ENCODE data around the gene MPZL1. TPM values are rescaled to one million over a fixed set of nuclear protein-coding genes. Genes with fewer than 3 reads are reported as not detected.

Gene MPZL1
- total RNA-seq, 1 donor from 2014 or later = 133 TPM

DNA sequence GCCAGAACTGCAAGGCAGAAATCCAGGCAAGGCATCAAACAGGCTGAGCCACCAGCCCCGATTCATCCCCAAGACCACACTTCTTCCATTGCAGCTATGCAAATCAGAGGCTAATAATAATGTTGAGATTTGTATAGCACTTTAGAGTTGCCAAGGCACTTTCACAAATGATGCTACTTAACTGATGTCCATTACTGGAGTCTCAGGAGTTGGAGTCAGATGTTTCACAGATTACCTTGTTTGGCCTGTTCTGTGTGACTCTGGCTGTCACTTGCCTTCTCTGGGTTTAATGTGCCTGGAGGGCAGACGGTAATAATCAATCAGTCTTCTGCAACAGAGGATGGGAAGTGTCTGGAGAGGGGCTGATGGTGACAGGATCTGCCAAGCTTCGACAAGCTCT lies 40.8 kb upstream of the MPZL1 start:
- DNase-seq (ENCODE audit: low spot score, unreplicated experiment) = no peak
- no peak overlapping the region for H3K27ac Mint-ChIP-seq
- H3K27me3 Mint-ChIP-seq = peaks cover 23% of the 10 kb centered on the region
- TF ChIP-seq, protein P1, sequence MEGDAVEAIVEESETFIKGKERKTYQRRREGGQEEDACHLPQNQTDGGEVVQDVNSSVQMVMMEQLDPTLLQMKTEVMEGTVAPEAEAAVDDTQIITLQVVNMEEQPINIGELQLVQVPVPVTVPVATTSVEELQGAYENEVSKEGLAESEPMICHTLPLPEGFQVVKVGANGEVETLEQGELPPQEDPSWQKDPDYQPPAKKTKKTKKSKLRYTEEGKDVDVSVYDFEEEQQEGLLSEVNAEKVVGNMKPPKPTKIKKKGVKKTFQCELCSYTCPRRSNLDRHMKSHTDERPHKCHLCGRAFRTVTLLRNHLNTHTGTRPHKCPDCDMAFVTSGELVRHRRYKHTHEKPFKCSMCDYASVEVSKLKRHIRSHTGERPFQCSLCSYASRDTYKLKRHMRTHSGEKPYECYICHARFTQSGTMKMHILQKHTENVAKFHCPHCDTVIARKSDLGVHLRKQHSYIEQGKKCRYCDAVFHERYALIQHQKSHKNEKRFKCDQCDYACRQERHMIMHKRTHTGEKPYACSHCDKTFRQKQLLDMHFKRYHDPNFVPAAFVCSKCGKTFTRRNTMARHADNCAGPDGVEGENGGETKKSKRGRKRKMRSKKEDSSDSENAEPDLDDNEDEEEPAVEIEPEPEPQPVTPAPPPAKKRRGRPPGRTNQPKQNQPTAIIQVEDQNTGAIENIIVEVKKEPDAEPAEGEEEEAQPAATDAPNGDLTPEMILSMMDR (IDR thresholded peaks at IDR 0.05; ENCODE audit: unreplicated experiment) = no peak
- H3K36me3 Mint-ChIP-seq (ENCODE audit: insufficient read depth) = no peaks in the 10 kb centered on the region
- peaks cover 2% of the 10 kb centered on the region for H3K4me1 Mint-ChIP-seq (ENCODE audit: low read depth)
- no peak overlapping the region for H3K4me3 Mint-ChIP-seq (ENCODE audit: low read depth)
- H3K9me3 Mint-ChIP-seq (ENCODE audit: low read depth) = no peaks in the 10 kb centered on the region

DNA sequence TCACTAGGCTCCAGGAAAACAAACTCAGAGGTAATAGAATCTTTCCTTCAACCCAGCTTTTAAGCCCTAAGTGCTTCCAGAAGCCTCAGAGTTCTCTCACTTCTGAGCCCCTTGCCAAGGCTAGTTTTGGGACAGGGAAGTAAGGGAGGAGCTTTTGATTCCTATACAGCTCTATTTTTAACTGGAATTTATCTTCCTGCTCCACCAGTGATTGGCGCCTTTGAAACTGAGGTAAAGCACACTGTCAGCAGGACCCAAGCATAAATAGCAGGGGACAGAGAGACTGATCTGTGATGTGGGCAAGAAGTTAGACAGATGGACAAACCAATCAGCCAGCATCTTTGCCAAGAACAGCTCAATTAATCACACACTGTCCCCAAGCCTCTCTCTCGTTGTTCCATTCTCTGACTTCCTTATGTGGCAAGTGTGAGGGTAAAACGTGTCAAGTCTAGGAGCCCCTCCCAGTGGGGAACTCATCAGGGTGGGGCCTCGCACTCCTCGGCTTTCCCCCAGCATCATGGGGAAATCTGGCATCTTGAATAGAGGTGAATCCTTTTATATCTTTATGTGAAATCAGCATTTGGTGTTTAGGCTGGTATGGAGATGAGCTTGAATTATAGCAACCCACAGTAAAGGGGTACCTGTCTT lies 40.2 kb upstream of the MPZL1 start:
- no peak overlapping the region for H3K27ac Mint-ChIP-seq
- H3K9me3 Mint-ChIP-seq (ENCODE audit: low read depth) = no peaks in the 10 kb centered on the region
- H3K4me1 Mint-ChIP-seq (ENCODE audit: low read depth) = peaks cover 2% of the 10 kb centered on the region
- peaks cover 26% of the 10 kb centered on the region for H3K27me3 Mint-ChIP-seq
- no peaks in the 10 kb centered on the region for H3K36me3 Mint-ChIP-seq (ENCODE audit: insufficient read depth)
- TF ChIP-seq, protein P1 (IDR thresholded peaks at IDR 0.05; ENCODE audit: unreplicated experiment) = no peak
- no peak for DNase-seq (ENCODE audit: low spot score, unreplicated experiment)
- no peak overlapping the region for H3K4me3 Mint-ChIP-seq (ENCODE audit: low read depth)

DNA sequence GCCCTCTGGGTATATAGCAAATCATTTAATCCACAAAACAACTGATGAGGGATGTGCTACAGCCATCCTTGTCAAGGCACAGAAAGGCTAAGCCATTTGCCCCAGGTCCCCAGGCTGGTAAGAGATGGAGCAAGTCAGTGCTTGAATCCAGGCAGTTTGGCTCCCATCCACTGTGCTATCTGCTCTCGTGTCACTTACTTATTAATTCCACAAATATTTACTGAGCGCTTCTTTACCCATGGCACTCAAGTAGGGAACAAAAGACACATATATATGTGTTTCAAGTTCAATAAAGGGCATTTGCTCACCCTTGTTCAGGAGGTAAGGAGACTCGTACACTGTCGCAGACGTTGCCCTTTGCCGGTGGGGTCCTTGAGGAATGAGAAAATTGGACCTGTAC lies 38.6 kb upstream of the MPZL1 start:
- no peak overlapping the region for H3K4me3 Mint-ChIP-seq (ENCODE audit: low read depth)
- H3K9me3 Mint-ChIP-seq (ENCODE audit: low read depth) = no peaks in the 10 kb centered on the region
- peaks cover 28% of the 10 kb centered on the region for H3K27me3 Mint-ChIP-seq
- TF ChIP-seq, protein P1 (IDR thresholded peaks at IDR 0.05; ENCODE audit: unreplicated experiment) = no peak
- no peaks in the 10 kb centered on the region for H3K36me3 Mint-ChIP-seq (ENCODE audit: insufficient read depth)
- no peak overlapping the region for H3K27ac Mint-ChIP-seq
- peaks cover 2% of the 10 kb centered on the region for H3K4me1 Mint-ChIP-seq (ENCODE audit: low read depth)
- DNase-seq (ENCODE audit: low spot score, unreplicated experiment) = no peak

DNA sequence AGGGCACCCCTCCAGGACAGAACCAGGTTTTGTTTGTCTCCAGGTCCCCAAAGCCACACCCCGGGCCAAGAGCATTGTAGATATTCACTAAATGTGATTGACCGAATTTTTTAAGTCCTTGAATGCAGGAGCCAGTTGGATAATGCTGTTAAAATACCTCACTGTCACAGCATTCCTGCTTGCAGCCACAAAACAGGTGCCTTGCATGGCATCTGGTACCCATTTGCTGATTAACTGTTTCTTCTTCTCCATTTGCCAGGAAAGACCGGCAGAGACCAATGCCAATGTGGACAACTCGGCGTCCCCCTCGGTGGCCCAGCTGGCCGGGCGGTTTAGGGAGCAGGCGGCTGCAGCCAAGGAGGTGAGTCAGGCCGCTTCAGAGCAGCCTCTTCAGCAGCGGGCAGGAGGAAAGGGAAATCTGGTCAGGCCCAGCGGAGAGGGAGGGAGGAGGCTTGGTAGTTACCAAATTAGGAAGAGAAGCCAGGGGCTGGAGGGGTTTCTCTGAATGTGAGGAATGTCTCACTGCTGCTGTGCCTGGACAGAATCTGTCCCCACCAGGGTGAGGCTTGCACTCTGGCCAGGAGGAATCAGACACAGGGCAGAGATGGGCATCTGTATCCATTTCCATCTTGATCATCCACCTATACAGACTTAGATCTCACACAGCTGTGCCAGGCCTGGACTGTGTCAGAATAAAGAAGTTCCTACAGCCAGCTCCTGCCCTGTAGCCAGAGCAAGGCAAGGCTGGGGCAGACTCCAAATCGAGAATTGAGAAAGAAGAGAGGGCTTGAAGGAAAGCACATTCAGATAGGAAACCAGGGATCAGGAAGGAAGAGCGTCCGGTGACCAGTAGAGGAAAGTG lies 37.9 kb upstream of the MPZL1 start:
- Mint-ChIP-seq H3K27ac (no peak overlapping the region), H3K27me3 (peaks cover 28% of the 10 kb centered on the region), H3K36me3 (ENCODE audit: insufficient read depth) (no peaks in the 10 kb centered on the region), H3K4me1 (ENCODE audit: low read depth) (peaks cover 2% of the 10 kb centered on the region), H3K9me3 (ENCODE audit: low read depth) (no peaks in the 10 kb centered on the region), H3K4me3 (ENCODE audit: low read depth) (no peak overlapping the region)
- DNase-seq (ENCODE audit: low spot score, unreplicated experiment) = no peak
- TF ChIP-seq, protein P1 (IDR thresholded peaks at IDR 0.05; ENCODE audit: unreplicated experiment) = no peak

DNA sequence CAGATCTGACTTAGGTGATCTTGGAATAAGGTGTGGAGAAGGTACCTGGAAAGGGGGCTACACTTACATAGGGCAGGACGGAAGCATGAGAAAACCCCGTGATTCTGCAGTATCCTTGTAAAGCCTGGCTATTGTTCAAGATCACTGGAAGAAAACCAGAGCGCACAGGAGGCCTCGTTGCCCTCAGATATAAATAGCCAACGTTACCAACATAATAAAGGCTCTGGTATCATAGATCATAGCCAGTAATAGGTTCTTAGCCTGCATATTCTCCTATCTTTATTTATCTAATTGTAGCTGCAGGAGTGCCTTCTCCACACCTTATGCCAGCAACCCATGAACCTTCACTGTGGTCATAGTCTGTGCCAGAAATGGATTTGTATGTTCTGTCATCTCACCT lies 35.9 kb upstream of the MPZL1 start:
- Mint-ChIP-seq H3K36me3 (ENCODE audit: insufficient read depth) (no peaks in the 10 kb centered on the region), H3K4me3 (ENCODE audit: low read depth) (no peak overlapping the region), H3K27ac (no peak overlapping the region), H3K9me3 (ENCODE audit: low read depth) (no peaks in the 10 kb centered on the region), H3K4me1 (ENCODE audit: low read depth) (peaks cover 2% of the 10 kb centered on the region), H3K27me3 (peaks cover 32% of the 10 kb centered on the region)
- TF ChIP-seq, protein P1 (IDR thresholded peaks at IDR 0.05; ENCODE audit: unreplicated experiment) = no peak
- no peak for DNase-seq (ENCODE audit: low spot score, unreplicated experiment)

All from progenitor cell of endocrine pancreas (in vitro differentiated cells).